Stromal cell of bone marrow (primary cell): ENCODE measurements around the gene SLC26A4.

Experiments used
- DNase-seq: peaks from one replicate; pipeline ENCODE4 v3.0.0-alpha.2; 2012; ENCODE audit warnings: low read depth

The SLC26A4 gene

DNA sequence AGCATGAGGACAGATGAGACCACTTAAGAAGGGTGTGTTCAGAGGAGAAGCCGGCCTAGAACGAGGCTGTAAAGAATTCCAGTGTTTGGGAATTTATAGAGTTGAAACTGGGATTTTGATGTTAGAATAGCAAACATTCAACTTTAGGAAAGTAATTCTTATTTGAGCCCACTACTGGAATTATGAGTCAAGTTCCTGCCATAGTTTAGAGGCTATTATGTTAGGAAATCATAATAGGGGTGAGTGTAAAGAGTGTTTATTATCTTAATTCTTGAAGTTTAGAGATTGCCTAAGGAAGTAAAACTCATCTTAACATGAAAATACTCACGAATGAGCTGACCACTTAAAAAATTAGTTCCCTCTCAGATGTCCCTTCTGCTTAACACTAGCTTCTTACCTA, 85.4 kb downstream of the SLC26A4 start:
- no peak for DNase-seq

DNA sequence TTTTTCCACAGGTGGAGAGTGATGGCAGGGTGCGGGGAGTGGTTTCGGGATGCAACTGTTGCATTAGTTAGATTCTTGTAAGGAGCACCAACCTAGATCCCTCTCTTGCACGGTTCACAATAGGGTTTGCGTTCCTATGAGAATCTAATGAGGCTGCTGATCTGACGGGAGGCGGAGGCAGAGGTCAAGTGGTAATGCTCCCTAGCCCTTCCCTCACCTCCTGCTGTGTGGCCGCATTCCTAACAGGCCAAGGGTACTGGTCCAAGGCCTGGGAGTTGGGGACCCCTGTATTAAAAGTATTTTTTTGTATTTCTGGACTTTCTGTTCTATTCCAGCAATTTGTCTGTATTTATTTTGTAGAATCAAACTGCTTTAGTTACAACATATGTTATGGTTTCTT, 90.5 kb downstream of the SLC26A4 start:
- DNase-seq, result no peak

DNA sequence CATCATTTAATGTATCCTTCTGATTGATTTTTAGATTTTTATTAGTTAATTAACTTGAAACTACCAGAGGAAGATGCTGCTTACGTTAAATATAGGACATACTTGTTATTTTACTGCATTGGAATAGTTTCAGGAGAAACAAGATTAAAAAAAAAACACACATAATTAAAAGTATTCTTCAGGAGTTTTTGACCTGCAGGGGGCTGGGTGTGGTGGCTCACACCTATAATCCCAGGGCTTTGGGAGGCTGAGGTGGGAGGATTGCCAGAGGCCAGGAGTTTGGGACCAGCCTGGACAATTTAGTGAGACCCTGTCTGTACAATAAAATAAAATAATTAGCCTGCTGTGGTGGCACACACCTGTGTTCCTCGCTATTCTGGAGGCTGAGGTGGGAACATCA, 94.0 kb downstream of the SLC26A4 start:
- DNase-seq, result no peak

DNA sequence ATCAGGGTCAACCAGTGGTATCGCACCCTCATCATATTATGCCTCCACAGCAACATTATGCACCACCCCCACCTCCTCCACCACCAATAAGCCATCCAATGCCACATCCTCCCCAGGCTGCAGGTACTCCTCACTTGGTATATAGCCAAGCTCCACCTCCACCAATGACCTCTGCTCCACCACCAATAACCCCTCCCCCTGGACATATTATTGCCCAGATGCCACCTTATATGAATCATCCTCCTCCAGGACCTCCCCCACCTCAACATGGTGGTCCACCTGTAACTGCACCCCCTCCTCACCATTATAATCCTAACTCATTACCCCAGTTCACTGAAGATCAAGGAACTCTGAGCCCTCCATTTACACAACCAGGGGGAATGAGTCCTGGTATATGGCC, 98.0 kb downstream of the SLC26A4 start:
- no peak for DNase-seq

DNA sequence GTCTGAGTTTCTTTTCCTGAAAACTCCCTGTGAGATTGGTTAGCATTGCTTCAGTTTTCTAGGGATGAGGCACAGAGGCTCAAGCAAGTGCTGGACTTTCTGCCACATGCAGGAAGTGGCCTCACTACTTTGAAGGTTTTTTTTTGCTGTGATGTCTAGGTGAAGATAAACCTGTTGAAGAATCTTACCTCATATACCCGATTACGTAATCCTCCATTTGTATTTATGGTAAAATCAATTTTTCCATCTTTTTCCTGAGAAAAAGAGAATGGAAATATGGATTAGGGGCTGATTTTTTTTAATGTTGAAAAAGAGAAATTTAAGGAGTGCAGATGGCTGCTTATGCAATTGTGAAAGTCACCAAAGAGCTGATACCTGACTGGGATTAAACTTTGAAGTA, 106.8 kb downstream of the SLC26A4 start:
- no peak for DNase-seq
